ENCODE results near the gene CCDC88C.

CCDC88C gene

GRCh38 chr14:91341334-91341733 lies 76.3 kb downstream of the CCDC88C start:
- no peak for TF ChIP-seq CTCF (IDR thresholded peaks at IDR 0.05; ENCODE audit: borderline replicate concordance, control extremely low read depth, extremely low read depth, insufficient read depth, missing control alignments)
- in situ Hi-C loops (cut with MboI; ENCODE audit: low sequenced_read_pairs, unreplicated experiment), result no loop called here
- DNase-seq (ENCODE audit: low spot score), result no peak

- no peak for DNase-seq (ENCODE audit: low spot score)
- in situ Hi-C loops (cut with MboI; ENCODE audit: low sequenced_read_pairs, unreplicated experiment), result no loop called here
- TF ChIP-seq CTCF (IDR thresholded peaks at IDR 0.05; ENCODE audit: borderline replicate concordance, control extremely low read depth, extremely low read depth, insufficient read depth, missing control alignments), result no peak
Measured at GRCh38 chr14:91339671-91340369, 77.8 kb downstream of the CCDC88C start.

- no peak for DNase-seq (ENCODE audit: low spot score)
- in situ Hi-C loops (cut with MboI; ENCODE audit: low sequenced_read_pairs, unreplicated experiment), result no loop called here
- TF ChIP-seq CTCF (IDR thresholded peaks at IDR 0.05; ENCODE audit: borderline replicate concordance, control extremely low read depth, extremely low read depth, insufficient read depth, missing control alignments), result no peak
Measured at GRCh38 chr14:91339076-91339475, 78.5 kb downstream of the CCDC88C start.

GRCh38 chr14:91338379-91338778 lies 79.2 kb downstream of the CCDC88C start:
- TF ChIP-seq CTCF (IDR thresholded peaks at IDR 0.05; ENCODE audit: borderline replicate concordance, control extremely low read depth, extremely low read depth, insufficient read depth, missing control alignments), result no peak
- in situ Hi-C loops (cut with MboI; ENCODE audit: low sequenced_read_pairs, unreplicated experiment), result no loop called here
- DNase-seq (ENCODE audit: low spot score), result no peak

GRCh38 chr14:91337699-91338335 lies 79.8 kb downstream of the CCDC88C start:
- in situ Hi-C loops (cut with MboI; ENCODE audit: low sequenced_read_pairs, unreplicated experiment), result no loop called here

GRCh38 chr14:91336093-91336450 lies 81.5 kb downstream of the CCDC88C start:
- in situ Hi-C loops (cut with MboI; ENCODE audit: low sequenced_read_pairs, unreplicated experiment), result no loop called here
- TF ChIP-seq CTCF (IDR thresholded peaks at IDR 0.05; ENCODE audit: borderline replicate concordance, control extremely low read depth, extremely low read depth, insufficient read depth, missing control alignments), result no peak

More at GRCh38 chr14:91337699-91338335, 79.8 kb downstream of the CCDC88C start:
- TF ChIP-seq CTCF (IDR thresholded peaks at IDR 0.05; ENCODE audit: borderline replicate concordance, control extremely low read depth, extremely low read depth, insufficient read depth, missing control alignments), result no peak
- DNase-seq (ENCODE audit: low spot score), result no peak

More at GRCh38 chr14:91336093-91336450, 81.5 kb downstream of the CCDC88C start:
- no peak for DNase-seq (ENCODE audit: low spot score)

All from GM13976 (cell line).